HG02870 (cell line): ENCODE measurements around the gene NFATC1.

Experiments used
- ATAC-seq: cut with Tn5 transposase; IDR thresholded peaks from one replicate; pipeline ENCODE4 v1.9.1; 2021; ENCODE audit warnings: mild to moderate bottlenecking, moderate library complexity; ENCODE audit not compliant: unreplicated experiment

Gene NFATC1

GRCh38 chr18:79485788-79486355, 90.1 kb downstream of the NFATC1 start:
- ATAC-seq = no peak

DNA sequence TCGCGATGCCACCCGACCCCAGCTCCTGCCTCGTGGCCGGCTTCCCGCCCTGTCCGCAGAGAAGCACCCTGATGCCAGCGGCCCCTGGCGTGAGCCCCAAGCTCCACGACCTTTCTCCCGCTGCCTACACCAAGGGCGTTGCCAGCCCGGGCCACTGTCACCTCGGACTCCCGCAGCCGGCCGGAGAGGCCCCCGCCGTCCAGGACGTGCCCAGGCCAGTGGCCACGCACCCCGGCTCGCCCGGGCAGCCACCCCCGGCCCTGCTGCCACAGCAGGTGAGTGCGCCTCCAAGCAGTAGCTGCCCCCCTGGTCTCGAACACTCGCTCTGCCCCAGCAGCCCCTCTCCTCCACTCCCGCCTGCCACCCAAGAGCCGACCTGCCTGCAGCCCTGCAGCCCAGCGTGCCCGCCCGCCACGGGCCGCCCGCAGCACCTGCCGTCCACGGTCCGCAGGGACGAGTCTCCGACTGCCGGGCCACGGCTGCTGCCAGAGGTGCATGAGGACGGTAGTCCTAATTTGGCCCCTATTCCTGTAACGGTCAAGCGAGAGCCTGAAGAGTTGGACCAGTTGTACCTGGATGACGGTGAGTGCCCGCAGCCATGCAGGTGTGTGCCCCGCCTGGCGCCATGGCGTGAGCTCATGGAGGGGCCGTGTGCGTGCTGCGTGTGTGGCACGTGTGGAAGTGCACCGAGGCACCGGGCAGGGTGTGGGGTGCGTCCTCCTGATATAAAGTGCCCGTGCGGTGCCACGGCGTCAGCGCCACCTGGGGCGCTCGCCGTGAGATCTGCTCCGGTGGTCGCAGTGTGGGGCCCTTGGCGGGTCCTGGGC, 90.8 kb downstream of the NFATC1 start:
- ATAC-seq = no peak

DNA sequence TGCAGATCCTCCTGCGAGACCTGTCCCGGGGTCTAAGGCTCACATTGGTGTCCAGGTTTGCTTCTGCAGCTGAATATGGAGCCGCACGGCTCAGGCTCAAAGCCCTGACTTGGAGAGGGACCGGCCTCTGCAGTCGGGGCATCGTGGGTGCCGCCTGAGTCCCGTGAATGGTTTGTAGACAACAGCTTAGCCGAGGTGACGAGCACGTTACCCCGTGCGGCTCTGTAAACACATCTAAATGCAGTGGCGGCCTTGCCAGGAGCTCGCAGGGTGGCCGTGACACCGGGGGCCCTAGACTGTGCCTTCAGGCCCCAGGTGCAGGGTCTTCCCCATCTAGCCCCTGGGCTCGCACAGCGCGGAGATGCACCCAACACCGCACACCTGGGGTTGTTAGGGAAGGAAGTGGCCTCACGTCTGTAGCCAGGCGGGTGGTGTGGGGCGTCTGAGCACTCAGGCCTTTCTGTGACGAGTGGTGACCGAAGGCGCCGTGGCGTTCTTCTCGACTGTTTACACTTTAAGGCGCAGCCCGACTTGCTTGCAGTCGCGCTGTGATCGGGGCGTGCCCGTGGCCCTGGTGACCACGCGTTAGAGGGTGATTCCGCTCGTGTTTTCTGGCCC, 91.6 kb downstream of the NFATC1 start:
- no peak for ATAC-seq

- no peak for ATAC-seq
Measured at GRCh38 chr18:79487801-79488201, 92.1 kb downstream of the NFATC1 start.

DNA sequence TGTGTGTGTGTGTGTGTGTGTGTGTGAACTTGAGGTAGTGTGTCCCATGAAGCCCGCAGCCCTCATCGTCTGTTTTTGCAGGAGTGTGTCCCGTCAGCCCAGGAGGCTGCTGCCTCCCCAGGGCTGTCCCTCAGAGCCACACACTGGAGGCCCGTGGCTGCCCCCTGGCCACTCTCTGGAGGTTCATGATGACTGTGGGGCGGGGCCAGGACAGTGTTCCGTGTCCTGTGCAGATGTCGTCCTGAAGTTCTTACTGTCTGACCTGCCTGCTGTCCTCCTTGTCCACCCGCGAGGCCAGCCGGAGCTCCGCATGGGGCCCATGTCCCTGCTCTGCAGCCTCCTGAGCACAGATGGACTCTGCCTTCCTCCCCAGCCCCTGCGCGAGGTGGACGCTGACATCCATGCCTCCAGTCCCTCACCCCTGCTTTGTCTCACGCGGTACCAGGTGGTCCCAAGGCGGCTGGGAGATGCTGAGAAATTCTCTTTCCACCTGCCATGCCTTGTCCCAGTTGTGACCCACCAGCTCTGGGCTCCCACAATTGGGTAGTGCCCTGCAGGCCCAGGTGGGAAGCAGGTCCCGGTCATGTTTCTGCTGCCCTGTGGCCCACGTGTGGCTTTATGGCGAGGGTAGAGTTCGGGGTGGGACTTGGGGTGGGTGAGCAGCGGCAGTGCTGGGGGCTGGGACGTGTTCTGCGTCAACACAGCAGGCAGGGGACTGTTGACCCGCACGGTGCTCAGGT, 92.8 kb downstream of the NFATC1 start:
- no peak for ATAC-seq

DNA sequence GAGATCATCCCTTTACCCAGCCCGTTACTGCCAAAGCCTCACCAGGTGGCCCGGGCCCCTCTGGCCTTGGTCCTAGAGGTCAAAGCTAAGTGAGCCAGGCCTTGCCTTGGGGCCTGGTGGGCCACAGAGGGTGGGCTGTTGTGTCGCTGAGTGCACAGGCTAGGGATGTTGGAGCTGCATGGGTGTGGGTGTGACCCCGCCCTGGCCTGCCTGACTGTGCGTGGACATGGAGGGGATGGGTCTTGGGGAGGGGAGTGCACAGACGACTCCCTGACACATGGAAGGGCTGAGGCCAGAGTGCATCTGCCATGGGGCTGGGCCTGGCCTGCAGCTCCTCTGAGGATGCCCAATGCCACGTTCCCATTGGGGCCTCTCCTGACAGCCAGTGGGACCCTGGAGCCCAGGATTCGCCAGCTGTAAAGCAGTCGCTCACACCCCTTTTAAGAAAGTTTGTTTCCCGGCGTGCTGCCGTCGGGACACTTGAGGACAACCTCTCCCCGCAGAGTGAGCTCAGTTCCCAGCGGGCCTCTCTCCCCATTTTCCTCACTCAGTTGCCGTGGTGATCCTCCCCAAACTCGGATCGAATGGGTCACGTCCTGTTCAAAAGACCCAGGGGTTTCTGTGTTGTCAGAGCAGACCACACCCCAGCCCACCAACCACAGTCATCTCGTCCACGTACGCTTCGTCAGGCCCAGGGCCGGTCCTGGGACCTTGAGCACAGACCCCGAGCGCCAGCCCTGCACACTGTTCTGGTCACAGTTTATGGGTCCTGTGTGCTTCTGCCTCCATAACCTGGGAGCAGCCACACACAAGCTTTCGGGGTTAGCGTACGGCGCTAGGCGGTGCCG, 93.5 kb downstream of the NFATC1 start:
- no peak for ATAC-seq

DNA sequence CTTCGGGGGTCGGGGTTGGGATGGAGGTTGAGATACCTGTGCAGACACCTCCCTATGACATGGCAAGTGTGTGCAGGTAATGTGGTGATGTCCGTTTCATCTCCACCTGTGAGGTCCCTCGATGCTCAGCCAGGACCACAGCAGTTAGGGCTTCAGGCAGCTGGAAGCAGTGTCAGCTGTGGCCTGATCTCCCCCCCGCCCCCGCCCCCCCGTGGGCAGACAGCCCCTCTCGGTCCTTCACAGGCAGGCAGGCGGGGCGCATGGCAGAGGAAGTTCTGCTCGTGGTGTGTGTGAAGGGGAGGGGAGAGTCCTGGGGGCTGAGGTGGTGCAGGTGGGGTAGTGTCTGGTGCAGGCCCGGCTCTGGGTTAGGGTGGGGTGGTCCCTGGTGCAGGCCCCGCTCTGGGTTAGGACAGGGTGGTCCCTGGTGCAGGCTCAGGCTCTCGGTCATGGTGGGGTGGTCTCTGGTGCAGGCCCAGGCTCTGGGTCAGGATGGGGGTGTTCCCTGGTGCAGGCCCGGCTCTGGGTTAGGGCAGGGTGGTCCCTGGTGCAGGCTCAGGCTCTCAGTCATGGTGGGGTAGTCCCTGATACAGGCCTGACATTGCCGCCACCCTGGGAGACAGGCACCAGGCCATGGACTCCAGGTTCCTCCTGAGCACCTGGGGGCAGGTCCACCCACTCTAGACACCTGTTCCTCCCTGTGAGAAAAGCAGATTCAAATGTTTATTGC, 94.3 kb downstream of the NFATC1 start:
- no peak for ATAC-seq

DNA sequence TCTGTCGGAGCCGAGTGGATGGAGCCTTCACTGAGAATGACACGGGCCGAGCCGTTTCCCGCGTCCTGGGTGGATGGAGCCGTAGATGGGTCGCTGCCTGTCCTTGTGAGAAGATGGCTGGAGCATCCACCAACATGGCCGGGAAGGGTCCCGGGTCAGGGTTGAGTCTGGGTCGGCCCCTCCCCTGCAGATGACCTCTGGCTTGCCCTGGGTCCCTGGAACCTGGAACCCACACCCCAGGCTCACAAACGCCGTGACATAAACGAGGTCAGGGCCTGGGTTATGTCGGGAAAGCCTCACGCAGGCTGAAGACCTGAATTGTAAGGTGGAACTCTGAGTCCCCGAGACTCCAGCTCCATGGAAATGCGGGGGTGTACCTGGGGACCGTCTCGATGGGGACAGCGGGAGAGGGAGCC, 94.9 kb downstream of the NFATC1 start:
- no peak for ATAC-seq

- ATAC-seq = no peak
Measured at GRCh38 chr18:79491081-79491551, 95.4 kb downstream of the NFATC1 start.

DNA sequence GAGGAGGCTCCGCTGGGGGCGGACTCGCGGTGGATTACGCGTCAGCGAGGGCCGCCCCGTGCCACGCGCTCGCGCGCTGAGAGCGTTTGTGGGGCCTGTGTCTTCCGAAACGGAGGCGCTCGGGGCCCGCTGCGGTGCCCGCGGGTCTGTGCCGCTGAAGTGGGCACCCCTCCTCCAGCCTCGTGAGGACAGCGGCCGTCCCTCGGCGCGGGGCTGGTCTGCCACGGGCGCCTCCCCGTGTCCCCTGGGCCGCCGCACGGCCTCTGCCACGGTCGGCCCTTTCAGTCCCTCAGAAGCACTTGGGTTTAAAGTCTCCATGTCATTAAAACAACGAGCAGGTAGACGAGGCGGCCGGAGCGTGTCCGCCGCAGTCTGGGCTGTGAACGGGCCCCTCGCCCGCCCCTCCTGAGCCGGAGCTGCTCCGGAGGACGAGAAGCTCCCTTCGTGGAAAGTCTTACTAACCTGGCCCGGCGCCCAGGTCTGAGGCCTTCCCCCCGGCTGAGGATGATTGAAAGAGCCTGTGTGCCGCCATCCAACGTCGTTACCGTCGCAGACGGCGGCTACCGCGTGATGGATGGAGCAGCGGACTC, 97.6 kb downstream of the NFATC1 start:
- no peak for ATAC-seq

- ATAC-seq = no peak
Measured at GRCh38 chr18:79493801-79494211, 98.1 kb downstream of the NFATC1 start.

GRCh38 chr18:79494936-79495335, 99.2 kb downstream of the NFATC1 start:
- no peak for ATAC-seq

DNA sequence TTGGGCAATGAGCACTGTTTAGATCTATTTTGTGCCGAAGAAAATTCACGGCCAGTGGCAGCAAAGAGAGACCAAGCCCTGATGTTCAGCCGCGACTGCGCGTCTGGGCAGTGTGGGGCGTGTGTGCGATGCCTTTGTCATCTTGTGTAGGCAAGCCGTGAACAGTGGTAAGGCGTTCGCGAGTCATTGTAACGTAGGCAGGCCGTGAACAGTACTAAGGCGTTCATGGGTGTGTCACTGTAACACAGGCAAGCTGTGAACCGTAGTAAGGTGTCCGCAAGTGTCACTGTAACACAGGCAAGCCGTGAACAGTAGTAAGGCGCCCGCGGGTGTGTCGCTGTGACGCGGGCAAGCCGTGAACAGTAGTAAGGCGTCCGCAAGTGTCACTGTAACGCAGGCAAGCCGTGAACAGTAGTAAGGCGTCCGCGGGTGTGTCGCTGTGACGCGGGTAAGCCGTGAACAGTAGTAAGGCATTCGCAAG, 99.9 kb downstream of the NFATC1 start:
- no peak for ATAC-seq

GRCh38 chr18:79496237-79496977, 100.7 kb downstream of the NFATC1 start:
- no peak for ATAC-seq

GRCh38 chr18:79496978-79497637, 101.4 kb downstream of the NFATC1 start:
- ATAC-seq = peak; percentile 52

DNA sequence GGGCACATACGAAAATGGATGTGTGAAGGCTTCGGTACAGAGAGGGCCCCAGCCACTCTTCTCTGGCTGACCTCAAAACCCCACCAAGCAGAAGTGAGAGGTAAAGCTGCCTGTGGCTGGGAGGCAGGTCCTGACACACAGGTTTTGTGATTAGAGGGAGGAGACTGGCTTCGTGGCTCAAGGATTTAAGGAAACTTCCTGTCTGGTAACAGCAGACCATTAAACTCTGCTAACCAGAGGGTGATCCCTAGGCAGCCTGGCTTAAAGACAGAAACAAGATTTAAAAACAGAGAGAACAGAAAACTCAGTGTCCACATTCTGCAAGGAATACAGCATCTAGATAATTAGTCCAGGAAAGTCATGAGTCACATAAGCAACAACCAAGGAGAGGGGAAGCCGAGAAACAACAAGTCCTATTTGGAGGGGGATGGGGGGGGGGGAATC, 101.9 kb downstream of the NFATC1 start:
- peak; percentile 99 for ATAC-seq

GRCh38 chr18:79498662-79499061, 102.9 kb downstream of the NFATC1 start:
- ATAC-seq = no peak

DNA sequence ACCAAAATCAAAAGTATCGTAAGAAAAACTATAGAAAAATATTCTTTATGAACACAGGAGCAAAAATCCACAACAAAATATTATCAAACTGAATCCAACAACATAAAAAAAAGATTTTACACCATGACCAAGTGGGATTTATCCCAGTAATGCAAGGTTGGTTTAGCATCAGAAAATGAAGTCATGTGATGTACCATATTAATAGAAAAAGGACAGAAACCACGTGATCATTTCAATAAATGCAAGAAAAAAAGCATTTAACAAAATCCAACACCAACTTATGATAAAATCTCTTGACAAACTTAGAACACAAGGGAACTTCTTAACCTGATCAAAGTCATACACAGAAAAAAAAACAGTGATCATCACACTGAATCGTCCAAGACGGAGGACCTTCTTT, 105.3 kb downstream of the NFATC1 start:
- ATAC-seq = no peak
